ENCODE data around the gene COL11A2. TPM values are rescaled to one million over a fixed set of nuclear protein-coding genes. Genes with fewer than 3 reads are reported as not detected.

Gene COL11A2
- total RNA-seq, 1 donor from 2014 or later = 0.47 TPM

DNA sequence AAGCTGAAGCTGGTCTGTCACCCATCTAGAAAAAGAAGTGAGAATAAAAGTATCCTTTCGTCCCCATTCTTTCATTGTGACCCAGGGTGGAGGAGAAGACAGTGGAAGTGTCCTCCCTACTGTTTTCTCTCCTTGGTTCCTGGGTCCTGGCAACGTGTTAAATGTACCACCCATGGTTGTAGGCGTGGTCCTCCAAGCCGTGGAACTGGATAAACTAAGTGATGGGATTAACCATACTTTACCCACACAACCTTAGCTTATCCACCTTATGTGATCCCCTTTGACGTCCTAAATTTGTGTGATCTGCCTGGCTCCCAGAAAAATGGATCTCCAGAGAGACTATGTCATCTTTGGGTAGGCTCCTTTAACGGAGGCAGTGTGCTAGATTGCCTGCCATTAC is 69.1 kb downstream of the COL11A2 start:
- peaks cover 9% of the 10 kb centered on the region for H3K4me1 Mint-ChIP-seq

DNA sequence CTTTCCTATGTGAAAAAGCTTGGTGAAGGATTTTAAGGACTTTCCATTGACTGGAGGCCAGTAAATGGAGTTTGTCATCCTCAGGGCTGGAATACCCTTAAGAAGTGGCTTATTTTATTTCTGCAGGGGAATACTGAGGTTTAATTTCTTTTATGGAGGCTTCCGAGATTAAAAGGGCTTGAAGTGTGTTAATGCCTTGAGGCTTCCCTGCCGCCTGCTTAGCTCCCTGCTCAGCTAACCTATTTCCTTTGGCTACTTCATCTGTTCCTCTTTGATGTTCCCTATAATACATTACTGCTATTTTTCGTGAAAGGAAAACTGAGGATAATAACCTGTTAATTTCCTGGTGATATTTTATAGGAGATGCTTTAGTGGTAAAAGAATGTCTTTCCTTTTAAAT is 72.3 kb downstream of the COL11A2 start:
- peaks cover 7% of the 10 kb centered on the region for H3K9me3 Mint-ChIP-seq
- TF ChIP-seq, protein P1, sequence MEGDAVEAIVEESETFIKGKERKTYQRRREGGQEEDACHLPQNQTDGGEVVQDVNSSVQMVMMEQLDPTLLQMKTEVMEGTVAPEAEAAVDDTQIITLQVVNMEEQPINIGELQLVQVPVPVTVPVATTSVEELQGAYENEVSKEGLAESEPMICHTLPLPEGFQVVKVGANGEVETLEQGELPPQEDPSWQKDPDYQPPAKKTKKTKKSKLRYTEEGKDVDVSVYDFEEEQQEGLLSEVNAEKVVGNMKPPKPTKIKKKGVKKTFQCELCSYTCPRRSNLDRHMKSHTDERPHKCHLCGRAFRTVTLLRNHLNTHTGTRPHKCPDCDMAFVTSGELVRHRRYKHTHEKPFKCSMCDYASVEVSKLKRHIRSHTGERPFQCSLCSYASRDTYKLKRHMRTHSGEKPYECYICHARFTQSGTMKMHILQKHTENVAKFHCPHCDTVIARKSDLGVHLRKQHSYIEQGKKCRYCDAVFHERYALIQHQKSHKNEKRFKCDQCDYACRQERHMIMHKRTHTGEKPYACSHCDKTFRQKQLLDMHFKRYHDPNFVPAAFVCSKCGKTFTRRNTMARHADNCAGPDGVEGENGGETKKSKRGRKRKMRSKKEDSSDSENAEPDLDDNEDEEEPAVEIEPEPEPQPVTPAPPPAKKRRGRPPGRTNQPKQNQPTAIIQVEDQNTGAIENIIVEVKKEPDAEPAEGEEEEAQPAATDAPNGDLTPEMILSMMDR (IDR thresholded peaks at IDR 0.05) = no peak
- POLR2A ChIA-PET = interaction anchor here (0.6 to 1.6 kb wide), 2 partner anchors 30 to 128 kb away, joined by 3 to 7 read pairs; no protein-coding TSS in a partner anchor
- ATAC-seq (ENCODE audit: low read depth) = no peak
- CTCF ChIA-PET = interaction anchor here (0.9 to 3.5 kb wide), 11 partner anchors 8 to 226 kb away, joined by 3 to 12 read pairs (median 4); no protein-coding TSS in a partner anchor
- peaks cover 37% of the 10 kb centered on the region for H3K4me1 Mint-ChIP-seq
- intact Hi-C loops (cut with micrococcal nuclease) = no loop called here
- peaks cover 9% of the 10 kb centered on the region for H3K27me3 Mint-ChIP-seq
- H3K4me3 Mint-ChIP-seq = no peak overlapping the region
- peaks cover 17% of the 10 kb centered on the region for H3K36me3 Mint-ChIP-seq (ENCODE audit: low read depth)
- no peak for DNase-seq
- H3K27ac Mint-ChIP-seq = no peak overlapping the region

More for the DNA sequence above, 69.1 kb downstream of the COL11A2 start:
- intact Hi-C loops (cut with micrococcal nuclease) = no loop called here
- ChIA-PET POLR2A (interaction anchor here (1.1 kb wide), 1 partner anchor 125 kb away, joined by 3 read pairs; no protein-coding TSS in a partner anchor), CTCF (interaction anchor here (5.0 kb wide), 1 partner anchor 109 kb away, joined by 45 read pairs; no protein-coding TSS in a partner anchor)
- DNase-seq = no peak
- Mint-ChIP-seq H3K9me3 (peaks cover 7% of the 10 kb centered on the region), H3K36me3 (ENCODE audit: low read depth) (peaks cover 19% of the 10 kb centered on the region), H3K4me3 (no peak overlapping the region), H3K27ac (no peak overlapping the region), H3K27me3 (no peaks in the 10 kb centered on the region)
- no peak for ATAC-seq (ENCODE audit: low read depth)
- TF ChIP-seq, protein P1 (IDR thresholded peaks at IDR 0.05) = no peak

DNA sequence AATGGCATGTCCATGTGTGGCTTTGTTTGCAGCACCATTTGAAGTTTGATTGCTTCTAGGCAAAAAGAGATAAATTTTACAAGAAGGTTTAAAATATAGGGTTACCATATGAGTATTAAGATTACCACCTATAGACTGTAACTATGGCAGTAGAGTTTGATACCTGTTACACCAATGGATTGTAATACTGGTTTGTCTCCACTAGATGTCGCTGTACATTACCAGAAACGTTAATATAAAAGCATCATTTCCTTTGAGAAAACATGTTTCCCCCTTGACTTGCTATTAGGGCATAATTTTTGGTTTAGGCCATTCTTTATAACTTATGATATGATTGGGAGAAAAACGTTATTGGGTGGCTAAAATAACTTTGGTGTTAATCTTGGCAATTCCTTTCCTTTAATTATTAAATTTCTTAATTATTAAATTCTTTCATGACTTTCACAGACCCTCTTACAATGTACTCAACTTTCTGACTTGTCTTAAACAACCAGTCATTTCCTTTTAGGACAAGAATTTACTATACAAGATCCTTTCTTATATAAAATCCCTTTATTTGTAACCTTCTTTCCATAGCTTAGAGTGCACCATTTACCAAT is 73.6 kb downstream of the COL11A2 start:
- DNase-seq = no peak
- ChIA-PET CTCF (interaction anchor here (0.7 to 3.5 kb wide), 9 partner anchors 10 to 130 kb away, joined by 3 to 12 read pairs (median 4); no protein-coding TSS in a partner anchor), POLR2A (interaction anchor here (0.6 to 2.2 kb wide), 2 partner anchors 39 to 89 kb away, joined by 5 to 8 read pairs; no protein-coding TSS in a partner anchor)
- no peak overlapping the region for H3K4me3 Mint-ChIP-seq
- peak; percentile 48 for ATAC-seq (ENCODE audit: low read depth)
- peaks cover 10% of the 10 kb centered on the region for H3K36me3 Mint-ChIP-seq (ENCODE audit: low read depth)
- H3K9me3 Mint-ChIP-seq = peaks cover 4% of the 10 kb centered on the region
- intact Hi-C loops (cut with micrococcal nuclease) = loop anchor here (1.0 to 5.0 kb wide), 4 partner anchors 30 to 130 kb away; no protein-coding TSS in a partner anchor
- H3K27ac Mint-ChIP-seq = no peak overlapping the region
- TF ChIP-seq, protein P1 (IDR thresholded peaks at IDR 0.05) = peak; percentile 14
- peaks cover 51% of the 10 kb centered on the region for H3K4me1 Mint-ChIP-seq
- H3K27me3 Mint-ChIP-seq = peaks cover 9% of the 10 kb centered on the region

DNA sequence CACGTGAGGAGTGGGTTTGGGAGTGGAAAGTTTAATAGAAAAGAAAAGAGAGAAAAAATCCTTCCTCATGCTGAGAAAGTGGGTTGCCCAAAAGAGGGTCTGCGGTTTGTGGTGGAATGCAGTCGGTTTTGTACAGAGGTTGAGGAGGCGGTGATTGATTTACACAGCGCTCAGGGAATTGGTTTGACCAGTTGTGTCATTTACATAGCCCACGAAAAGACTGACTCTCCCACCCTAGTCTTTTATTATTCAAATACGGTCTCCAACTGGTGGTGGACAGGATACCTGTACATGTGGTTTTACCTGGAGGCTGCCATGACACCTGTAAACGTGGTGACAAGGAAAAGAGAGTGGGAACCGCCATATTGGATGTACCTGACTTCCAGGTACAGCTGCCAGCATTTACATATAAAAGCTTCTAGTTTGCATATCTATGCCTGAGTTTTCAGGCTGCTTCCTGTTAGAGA is 74.4 kb downstream of the COL11A2 start:
- no peak for DNase-seq
- peaks cover 59% of the 10 kb centered on the region for H3K4me1 Mint-ChIP-seq
- intact Hi-C loops (cut with micrococcal nuclease) = loop anchor here (1.0 to 5.0 kb wide), 4 partner anchors 30 to 130 kb away; no protein-coding TSS in a partner anchor
- H3K27ac Mint-ChIP-seq = peak overlapping the region; percentile 5
- TF ChIP-seq, protein P1 (IDR thresholded peaks at IDR 0.05) = no peak
- peaks cover 9% of the 10 kb centered on the region for H3K27me3 Mint-ChIP-seq
- H3K4me3 Mint-ChIP-seq = no peak overlapping the region
- POLR2A ChIA-PET = interaction anchor here (0.8 to 2.2 kb wide), 3 partner anchors 38 to 101 kb away, joined by 3 to 8 read pairs (median 3); partner anchors contain the start of gene HLA-DPA1
- CTCF ChIA-PET = interaction anchor here (0.8 to 2.9 kb wide), 6 partner anchors 8 to 131 kb away, joined by 3 to 12 read pairs (median 4); no protein-coding TSS in a partner anchor
- no peaks in the 10 kb centered on the region for H3K9me3 Mint-ChIP-seq
- no peak for ATAC-seq (ENCODE audit: low read depth)
- peaks cover 4% of the 10 kb centered on the region for H3K36me3 Mint-ChIP-seq (ENCODE audit: low read depth)
